Neuronal stem cell (in vitro differentiated cells): ENCODE measurements around the gene ITGA2.

Experiments
- DNase-seq: peaks from one replicate; pipeline ENCODE4 v3.0.0-alpha.2; 2013; ENCODE audit warnings: low spot score
- H2AFZ ChIP-seq: one replicate; pipeline ENCODE4 v1.6.1; 2013; ENCODE audit warnings: mild to moderate bottlenecking, low read length, inconsistent platforms
- H2AK5ac ChIP-seq: 2 replicates; pipeline ENCODE4 v1.6.1; 2013; ENCODE audit warnings: low read depth, mild to moderate bottlenecking, inconsistent platforms, low read length, moderate library complexity, mixed read lengths
- H2BK120ac ChIP-seq: 2 replicates; pipeline ENCODE4 v1.6.1; 2013; ENCODE audit warnings: low read depth, mild to moderate bottlenecking, inconsistent platforms, low read length, moderate library complexity, mixed read lengths
- H2BK12ac ChIP-seq: one replicate; pipeline ENCODE4 v1.6.1; 2013; ENCODE audit warnings: low read length, inconsistent platforms
- H2BK15ac ChIP-seq: 2 replicates; pipeline ENCODE4 v1.6.1; 2013; ENCODE audit warnings: mild to moderate bottlenecking, low read length, inconsistent platforms, mixed read lengths
- H2BK5ac ChIP-seq: one replicate; pipeline ENCODE4 v1.6.1; 2013; ENCODE audit warnings: inconsistent platforms, mild to moderate bottlenecking, low read length, moderate library complexity
- H3K14ac ChIP-seq: one replicate; pipeline ENCODE4 v1.6.1; 2013; ENCODE audit warnings: low read length, inconsistent platforms
- H3K18ac ChIP-seq: 2 replicates; pipeline ENCODE4 v1.6.1; 2013; ENCODE audit warnings: low read length, inconsistent platforms
- H3K23ac ChIP-seq: 2 replicates; pipeline ENCODE4 v1.6.1; 2013; ENCODE audit warnings: low read depth, mild to moderate bottlenecking, mixed read lengths, low read length, inconsistent platforms; ENCODE audit not compliant: poor library complexity
- H3K27ac ChIP-seq: replicated peaks from 3 replicates; pipeline ENCODE4 v1.5.1; 2013; ENCODE audit warnings: low read length, inconsistent platforms
- H3K27me3 ChIP-seq, 3 experiments: 2 replicates each; pipeline ENCODE4 v1.6.1; 2013; ENCODE audit warnings: low read length in 3 of 3, mild to moderate bottlenecking in 2 of 3, inconsistent platforms in 1 of 3, low read depth in 1 of 3, mixed read lengths in 1 of 3, moderate library complexity in 1 of 3; ENCODE audit not compliant: control insufficient read depth in 3 of 3, insufficient read depth in 3 of 3
- H3K36me3 ChIP-seq, 2 donors: replicated peaks in 1 of 2; 2 replicates each; pipeline ENCODE4 v1.6.1; 2013; ENCODE audit warnings: low read length in 2 of 2; ENCODE audit not compliant: control insufficient read depth in 2 of 2, insufficient read depth in 2 of 2
- H3K4ac ChIP-seq: 2 replicates; pipeline ENCODE4 v1.6.1; 2013; ENCODE audit warnings: inconsistent platforms, mild to moderate bottlenecking, low read length, moderate library complexity
- H3K4me1 ChIP-seq, 2 donors: 1 replicate in 1 of 2; 2 replicates in 1 of 2; pipeline ENCODE4 v1.6.1; 2013; ENCODE audit warnings: low read length in 2 of 2, low read depth in 1 of 2; ENCODE audit not compliant: control insufficient read depth in 2 of 2, insufficient read depth in 1 of 2
- H3K4me2 ChIP-seq: one replicate; pipeline ENCODE4 v1.6.1; 2013; ENCODE audit warnings: mild to moderate bottlenecking, low read length, inconsistent platforms; ENCODE audit not compliant: insufficient read depth, poor library complexity, severe bottlenecking
- H3K4me3 ChIP-seq, 2 donors: 2 replicates each; pipeline ENCODE4 v1.5.1; 2013; ENCODE audit warnings: low read length in 2 of 2, mild to moderate bottlenecking in 2 of 2, inconsistent platforms in 1 of 2, moderate library complexity in 1 of 2
- H3K79me1 ChIP-seq: one replicate; pipeline ENCODE4 v1.6.1; 2013; ENCODE audit warnings: low read depth, mild to moderate bottlenecking, inconsistent platforms, low read length, moderate library complexity
- H3K9ac ChIP-seq: one replicate; pipeline ENCODE4 v1.6.1; 2013; ENCODE audit warnings: mild to moderate bottlenecking, low read depth, low read length, inconsistent platforms; ENCODE audit not compliant: poor library complexity
- H3K9me3 ChIP-seq, 2 donors: replicated peaks in 1 of 2; 2 replicates each; pipeline versions ENCODE3 to v1.6.1; 2013; ENCODE audit warnings: low read length in 2 of 2, mild to moderate bottlenecking in 2 of 2, inconsistent platforms in 1 of 2, low read depth in 1 of 2, mixed read lengths in 1 of 2, moderate library complexity in 1 of 2; ENCODE audit not compliant: control insufficient read depth in 2 of 2, insufficient read depth in 1 of 2
- H4K8ac ChIP-seq: one replicate; pipeline ENCODE4 v1.6.1; 2013; ENCODE audit warnings: low read depth, mild to moderate bottlenecking, inconsistent platforms, low read length, moderate library complexity
- H4K91ac ChIP-seq: one replicate; pipeline ENCODE4 v1.6.1; 2013; ENCODE audit warnings: low read length, low read depth, mild to moderate bottlenecking, inconsistent platforms; ENCODE audit not compliant: poor library complexity
- WGBS, 2 donors: extraction: QIAGEN DNeasy Blood & Tissue Kit; methylation state at CpG; one replicate each; pipeline ENCODE4 v1.1.7; 2013; ENCODE audit warnings: missing lambda C conversion rate in 2 of 2, mixed read lengths in 1 of 2; ENCODE audit not compliant: insufficient read length in 2 of 2, insufficient replicate concordance in 1 of 2; ENCODE audit errors: extremely low coverage in 2 of 2; 5-methylcytosine and 5-hydroxymethylcytosine counted together

ITGA2 gene

DNA sequence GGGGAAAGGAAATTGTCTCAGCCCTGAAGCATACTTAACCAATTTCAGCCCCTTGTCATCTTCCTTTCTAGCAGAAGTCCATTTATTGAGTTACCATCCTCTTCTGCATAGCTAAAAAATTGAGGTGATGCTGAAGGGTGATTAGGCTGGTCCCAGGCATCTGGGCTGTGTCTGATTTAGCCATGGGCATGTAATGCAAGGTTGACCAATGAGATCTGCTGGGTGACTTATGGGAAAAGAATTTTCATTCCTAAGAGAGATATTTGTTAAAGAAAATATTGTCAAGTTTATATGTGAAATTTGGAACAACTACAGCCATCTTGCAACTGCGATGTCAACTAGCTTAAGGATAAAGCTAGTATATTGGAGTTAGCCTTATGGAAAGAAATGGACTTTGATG, 5.1 kb downstream of the ITGA2 start:
- no peak overlapping the region for H2BK5ac ChIP-seq
- H3K9me3 ChIP-seq, result no peaks in the 10 kb centered on the region
- no peak overlapping the region for H3K14ac ChIP-seq
- H4K91ac ChIP-seq, result no peak overlapping the region
- H2BK15ac ChIP-seq, result no peak overlapping the region
- H2AFZ ChIP-seq, result no peak overlapping the region
- no peak overlapping the region for H2BK12ac ChIP-seq
- H3K27ac ChIP-seq, result no peak overlapping the region
- H4K8ac ChIP-seq, result no peak overlapping the region
- no CpG with 5 or more reads among the region's 1 CpG for WGBS, 2 donors
- H3K9ac ChIP-seq, result no peak overlapping the region
- H3K18ac ChIP-seq, result no peak overlapping the region
- DNase-seq, result no peak
- H3K4ac ChIP-seq, result no peak overlapping the region
- H2AK5ac ChIP-seq, result no peak overlapping the region
- H3K79me1 ChIP-seq, result no peaks in the 10 kb centered on the region
- no peak overlapping the region for H3K4me2 ChIP-seq
- no peak overlapping the region for H2BK120ac ChIP-seq
- H3K27me3 ChIP-seq, result peaks cover 0 to 5% (median 4%) of the 10 kb centered on the region in 3 experiments
- H3K23ac ChIP-seq, result no peak overlapping the region
- peaks cover 2 to 18% of the 10 kb centered on the region in 2 donors for H3K4me1 ChIP-seq
- no peaks in the 10 kb centered on the region for H3K36me3 ChIP-seq
- H3K4me3 ChIP-seq, result no peak overlapping the region

DNA sequence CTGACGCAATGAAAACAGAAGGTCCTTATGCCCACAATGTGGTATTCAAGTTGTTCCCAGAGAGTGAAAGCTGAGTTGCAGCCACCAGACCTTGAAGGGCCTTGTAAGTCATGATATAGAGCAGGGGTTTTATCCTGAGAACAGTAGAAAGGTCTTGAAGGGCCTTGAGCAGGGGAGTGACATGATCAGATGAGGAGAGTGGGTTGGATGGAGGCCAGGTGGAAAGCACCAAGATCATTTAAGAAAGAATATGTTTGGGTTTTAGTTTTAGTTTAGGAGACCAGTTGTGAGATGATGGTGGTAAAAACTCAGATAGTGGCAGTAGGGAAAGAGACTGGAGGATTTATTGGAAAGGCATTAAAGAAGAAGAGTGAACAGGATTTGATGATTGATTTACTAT, 5.9 kb downstream of the ITGA2 start:
- H3K4me1 ChIP-seq, result peaks cover 2 to 18% of the 10 kb centered on the region in 2 donors
- H3K79me1 ChIP-seq, result no peaks in the 10 kb centered on the region
- no peak overlapping the region for H3K4me2 ChIP-seq
- H3K9me3 ChIP-seq, result no peaks in the 10 kb centered on the region
- no peak overlapping the region for H2AFZ ChIP-seq
- peaks cover 0 to 5% (median 0%) of the 10 kb centered on the region in 3 experiments for H3K27me3 ChIP-seq
- no peak overlapping the region for H2BK5ac ChIP-seq
- H2BK120ac ChIP-seq, result no peak overlapping the region
- no peak overlapping the region for H3K23ac ChIP-seq
- H3K36me3 ChIP-seq, result no peaks in the 10 kb centered on the region
- no peak for DNase-seq
- no peak overlapping the region for H3K4me3 ChIP-seq
- H4K91ac ChIP-seq, result no peak overlapping the region
- H3K4ac ChIP-seq, result no peak overlapping the region
- H2AK5ac ChIP-seq, result no peak overlapping the region
- no peak overlapping the region for H2BK12ac ChIP-seq
- no CpG with 5 or more reads among the region's 1 CpG for whole genome bisulfite sequencing, 2 donors
- H3K18ac ChIP-seq, result no peak overlapping the region
- H3K27ac ChIP-seq, result no peak overlapping the region
- no peak overlapping the region for H2BK15ac ChIP-seq
- H3K9ac ChIP-seq, result no peak overlapping the region
- no peak overlapping the region for H4K8ac ChIP-seq
- H3K14ac ChIP-seq, result no peak overlapping the region

DNA sequence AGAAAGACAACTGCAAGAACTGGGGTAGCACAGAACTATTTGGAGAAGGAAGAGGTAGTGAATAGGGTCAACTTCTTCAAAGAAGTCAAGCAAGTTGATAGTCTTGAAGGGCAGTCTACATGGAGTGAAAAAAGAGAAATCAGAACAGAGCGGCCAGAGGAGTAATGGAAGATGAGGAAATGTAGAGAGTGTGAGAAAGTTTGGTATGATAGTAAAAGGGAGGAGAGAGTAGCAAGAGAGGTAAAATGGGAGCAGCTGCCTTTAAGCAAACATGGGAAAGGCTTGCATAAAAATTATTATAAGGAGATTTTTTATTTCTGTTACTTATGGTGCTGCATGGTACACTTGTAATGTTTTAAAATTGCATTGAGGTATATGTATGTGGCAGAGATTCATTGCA, 6.8 kb downstream of the ITGA2 start:
- no peak overlapping the region for H2AK5ac ChIP-seq
- 100% methylated on average over 1 of the region's 1 CpG for WGBS, 2 donors
- H3K4me2 ChIP-seq, result no peak overlapping the region
- no peaks in the 10 kb centered on the region for H3K79me1 ChIP-seq
- no peak overlapping the region for H3K27ac ChIP-seq
- H3K9ac ChIP-seq, result no peak overlapping the region
- H4K91ac ChIP-seq, result no peak overlapping the region
- H4K8ac ChIP-seq, result no peak overlapping the region
- H3K36me3 ChIP-seq, result no peaks in the 10 kb centered on the region
- no peak overlapping the region for H2BK15ac ChIP-seq
- no peak overlapping the region for H3K4ac ChIP-seq
- DNase-seq, result no peak
- no peaks in the 10 kb centered on the region for H3K27me3 ChIP-seq
- no peak overlapping the region for H2AFZ ChIP-seq
- H3K23ac ChIP-seq, result no peak overlapping the region
- H3K18ac ChIP-seq, result no peak overlapping the region
- H3K14ac ChIP-seq, result no peak overlapping the region
- H3K4me3 ChIP-seq, result no peak overlapping the region
- no peak overlapping the region for H2BK120ac ChIP-seq
- H3K9me3 ChIP-seq, result no peaks in the 10 kb centered on the region
- no peak overlapping the region for H2BK12ac ChIP-seq
- H3K4me1 ChIP-seq, result peaks cover 2 to 13% of the 10 kb centered on the region in 2 donors
- no peak overlapping the region for H2BK5ac ChIP-seq

DNA sequence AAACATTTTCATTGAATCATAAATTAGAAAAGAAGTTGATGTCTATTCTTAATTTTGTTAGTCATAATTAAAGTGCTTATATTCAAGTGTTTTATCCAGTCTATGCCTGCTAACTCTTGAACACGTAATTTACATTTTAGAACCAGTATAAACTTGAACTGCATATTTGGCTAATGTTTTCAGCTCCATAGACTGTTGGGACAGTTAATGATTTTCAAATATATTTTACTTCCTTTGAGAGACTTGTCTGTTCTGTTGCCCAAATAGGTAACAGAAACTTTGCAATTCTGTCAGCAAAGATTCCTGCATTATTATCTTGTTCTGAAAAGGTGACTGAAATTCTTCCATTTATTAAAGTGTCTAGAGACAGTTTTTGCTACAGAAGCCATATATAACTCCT, 7.8 kb downstream of the ITGA2 start:
- H3K79me1 ChIP-seq, result no peaks in the 10 kb centered on the region
- no peak overlapping the region for H3K23ac ChIP-seq
- no peak overlapping the region for H3K9ac ChIP-seq
- no peak overlapping the region for H2BK12ac ChIP-seq
- H3K9me3 ChIP-seq, result no peaks in the 10 kb centered on the region
- no peak overlapping the region for H4K91ac ChIP-seq
- no peak overlapping the region for H2BK15ac ChIP-seq
- H2AFZ ChIP-seq, result no peak overlapping the region
- no peak overlapping the region for H2BK120ac ChIP-seq
- H3K4me1 ChIP-seq, result peaks cover 2 to 13% of the 10 kb centered on the region in 2 donors
- H3K27me3 ChIP-seq, result no peaks in the 10 kb centered on the region
- H3K4me3 ChIP-seq, result no peak overlapping the region
- H3K18ac ChIP-seq, result no peak overlapping the region
- no peak overlapping the region for H2BK5ac ChIP-seq
- H4K8ac ChIP-seq, result no peak overlapping the region
- no peak overlapping the region for H3K4ac ChIP-seq
- no peak overlapping the region for H3K14ac ChIP-seq
- H3K4me2 ChIP-seq, result no peak overlapping the region
- no CpG with 5 or more reads among the region's 1 CpG for WGBS, 2 donors
- H2AK5ac ChIP-seq, result no peak overlapping the region
- no peak overlapping the region for H3K27ac ChIP-seq
- DNase-seq, result no peak
- H3K36me3 ChIP-seq, result no peaks in the 10 kb centered on the region
